Activated CD4-positive, alpha-beta T cell treated with anti-CD3 and anti-CD28 coated beads, Interleukin-2, Interleukin-4, amounts not matched to agents 100 ng/mL and 50 ng/mL, durations not matched to agents 16 hours and 8 hours (primary cell): Measurements from ENCODE around the gene INHA.

Source experiments
- DNase-seq: peaks from one replicate; pipeline ENCODE4 v3.0.0-alpha.2; 2020; ENCODE audit warnings: low spot score

Gene INHA, protein sequence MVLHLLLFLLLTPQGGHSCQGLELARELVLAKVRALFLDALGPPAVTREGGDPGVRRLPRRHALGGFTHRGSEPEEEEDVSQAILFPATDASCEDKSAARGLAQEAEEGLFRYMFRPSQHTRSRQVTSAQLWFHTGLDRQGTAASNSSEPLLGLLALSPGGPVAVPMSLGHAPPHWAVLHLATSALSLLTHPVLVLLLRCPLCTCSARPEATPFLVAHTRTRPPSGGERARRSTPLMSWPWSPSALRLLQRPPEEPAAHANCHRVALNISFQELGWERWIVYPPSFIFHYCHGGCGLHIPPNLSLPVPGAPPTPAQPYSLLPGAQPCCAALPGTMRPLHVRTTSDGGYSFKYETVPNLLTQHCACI

GRCh38 chr2:219572237-219573001, at the start of gene INHA:
TSS of gene INHA (plus strand) at chr2:219572310. CDS start at chr2:219572375, 65 bp downstream.
- DNase-seq, result no peak

- DNase-seq, result no peak
Measured at GRCh38 chr2:219523031-219523671, 49.0 kb upstream of the INHA start.

DNA sequence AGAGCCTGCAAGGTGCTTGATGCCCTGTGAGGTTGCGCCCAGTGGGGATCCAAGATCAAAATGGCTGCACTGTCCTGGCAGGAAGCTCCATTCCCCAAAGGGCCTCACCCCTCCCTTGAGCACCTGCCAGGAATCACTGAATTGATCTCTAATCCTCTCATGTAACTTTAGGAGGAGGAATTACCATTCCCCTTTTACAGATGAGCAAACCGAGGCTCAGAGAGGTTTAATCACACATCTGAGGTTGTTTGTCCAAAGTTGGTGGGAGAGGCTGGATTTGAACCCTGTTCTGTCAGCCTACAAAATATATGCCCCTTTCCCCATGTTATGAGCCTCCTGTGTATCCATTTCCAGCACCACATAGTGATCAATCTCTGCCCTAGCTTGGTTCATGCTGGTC, 47.3 kb upstream of the INHA start:
- DNase-seq, result no peak

- no peak for DNase-seq
Measured at GRCh38 chr2:219525533-219526232, 46.4 kb upstream of the INHA start.

DNA sequence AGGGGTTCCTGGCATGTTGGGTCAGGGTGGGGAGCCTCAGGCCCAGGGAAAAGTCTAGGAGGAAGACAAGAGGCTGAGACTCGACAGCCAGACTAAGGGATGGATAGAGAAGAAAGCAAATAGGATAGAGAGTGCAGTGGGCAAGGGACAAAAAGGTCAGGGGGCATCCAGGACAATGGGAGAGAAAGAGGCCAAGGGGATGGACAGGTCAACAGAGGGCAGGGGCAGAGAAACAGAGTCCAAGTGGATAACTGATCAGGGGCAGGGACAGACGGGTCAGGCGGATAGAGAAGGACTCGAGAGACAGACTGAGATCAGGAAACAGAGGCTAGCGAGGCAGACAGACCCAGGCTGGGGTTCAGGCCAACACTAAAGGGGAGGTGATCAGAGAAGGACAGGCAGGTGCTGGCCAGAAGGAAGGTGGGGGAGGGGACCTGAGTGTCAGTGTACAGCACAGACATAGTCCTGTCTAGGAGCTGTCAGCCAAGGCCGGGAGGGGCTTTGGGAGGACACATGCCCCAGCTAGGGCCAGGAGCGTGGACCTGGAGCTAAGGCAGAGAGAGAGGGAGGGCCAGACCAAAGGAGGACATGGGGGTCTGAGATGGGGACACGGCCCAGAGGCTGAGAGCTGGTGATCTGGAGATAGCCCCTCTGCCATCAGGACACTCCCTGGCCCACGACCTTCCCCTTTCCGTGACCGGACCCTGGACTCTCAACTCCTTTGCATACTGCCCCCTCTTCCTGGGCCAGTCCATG, 45.6 kb upstream of the INHA start:
- no peak for DNase-seq

DNA sequence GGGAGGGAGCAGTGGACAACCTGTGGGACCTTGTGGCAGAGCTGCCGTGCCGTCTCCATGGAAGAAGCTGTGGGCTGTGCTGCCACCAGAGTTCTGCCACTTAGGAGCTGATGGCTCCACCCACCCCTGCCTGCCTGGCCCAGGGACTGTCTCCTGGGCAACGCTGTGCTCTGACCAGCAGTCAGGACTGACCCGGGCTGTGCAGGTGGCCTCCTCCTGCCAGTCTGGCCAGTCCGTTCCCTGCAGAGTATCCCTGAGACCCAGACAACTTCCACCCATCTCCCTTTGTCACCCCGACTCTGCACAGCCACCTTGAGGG, 45.1 kb upstream of the INHA start:
- no peak for DNase-seq

DNA sequence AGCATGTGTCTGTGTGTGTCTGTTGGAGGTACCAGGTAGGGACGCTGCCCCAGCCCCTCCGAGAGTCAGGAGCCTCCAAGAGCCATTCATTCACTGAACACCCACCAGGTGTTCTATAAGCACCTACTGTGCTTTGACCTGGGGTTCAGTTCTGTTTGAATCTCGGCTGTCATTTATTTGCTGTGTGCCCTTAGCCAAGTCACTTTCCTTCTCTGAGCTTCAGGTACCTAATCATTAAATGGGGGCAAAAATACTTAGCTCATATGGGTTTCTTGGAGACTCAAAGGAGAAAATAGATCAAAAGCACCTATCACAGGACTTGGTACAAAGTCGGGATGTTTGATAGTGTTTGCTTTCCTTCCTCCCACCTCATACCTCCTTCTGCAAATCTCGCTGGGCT, 44.6 kb upstream of the INHA start:
- no peak for DNase-seq

GRCh38 chr2:219530048-219530963, 41.8 kb upstream of the INHA start:
- peak; percentile 84 for DNase-seq

GRCh38 chr2:219531639-219532377, 40.3 kb upstream of the INHA start:
- no peak for DNase-seq

- DNase-seq, result no peak
Measured at GRCh38 chr2:219532378-219532649, 39.8 kb upstream of the INHA start.

GRCh38 chr2:219533930-219534661, 38.0 kb upstream of the INHA start:
- DNase-seq, result no peak

DNA sequence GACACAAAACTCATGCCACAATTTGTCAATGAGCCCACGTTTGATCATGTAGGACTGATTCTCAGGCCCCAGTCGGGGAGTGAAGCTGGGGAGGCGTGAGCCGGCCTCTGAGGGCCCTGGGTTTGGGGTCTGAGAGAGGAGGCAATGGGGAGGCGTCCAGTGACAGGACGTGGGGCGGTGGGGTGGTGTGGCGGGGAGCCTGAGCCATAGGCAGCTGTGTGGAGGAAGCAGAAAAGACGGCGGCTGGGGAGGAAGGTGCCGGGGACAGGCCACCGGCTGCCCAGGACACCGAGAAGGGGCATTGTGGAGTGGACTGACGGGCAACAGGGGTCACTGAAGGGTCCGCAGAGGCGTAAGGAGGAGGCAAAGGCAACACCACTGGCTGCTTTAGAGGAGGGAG, 35.7 kb upstream of the INHA start:
- DNase-seq, result no peak

GRCh38 chr2:219536967-219537366, 35.1 kb upstream of the INHA start:
- no peak for DNase-seq

GRCh38 chr2:219537657-219538488, 34.2 kb upstream of the INHA start:
- DNase-seq, result no peak

DNA sequence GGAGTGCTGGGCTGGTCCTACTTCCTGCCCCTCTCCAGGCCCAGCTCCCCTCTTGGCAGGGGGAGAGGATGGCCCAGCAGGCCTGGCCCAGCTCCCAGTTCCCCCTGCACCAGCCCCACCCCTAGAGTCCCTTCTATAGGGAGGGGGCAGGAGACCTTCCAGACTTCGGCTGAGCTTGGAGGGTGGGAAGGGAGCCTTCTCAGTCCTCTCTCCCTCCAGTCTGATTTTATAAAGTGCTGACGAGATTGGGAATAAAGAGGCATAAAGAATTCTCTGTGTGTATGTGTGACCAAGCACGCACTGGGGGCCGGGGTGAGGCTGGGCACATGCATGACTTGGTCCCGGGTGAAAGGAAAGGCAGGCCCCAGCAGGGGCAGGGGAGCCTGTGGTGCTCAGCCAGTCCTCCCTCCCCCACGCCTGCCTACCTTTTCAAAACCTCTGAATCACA, 33.6 kb upstream of the INHA start:
- no peak for DNase-seq

DNA sequence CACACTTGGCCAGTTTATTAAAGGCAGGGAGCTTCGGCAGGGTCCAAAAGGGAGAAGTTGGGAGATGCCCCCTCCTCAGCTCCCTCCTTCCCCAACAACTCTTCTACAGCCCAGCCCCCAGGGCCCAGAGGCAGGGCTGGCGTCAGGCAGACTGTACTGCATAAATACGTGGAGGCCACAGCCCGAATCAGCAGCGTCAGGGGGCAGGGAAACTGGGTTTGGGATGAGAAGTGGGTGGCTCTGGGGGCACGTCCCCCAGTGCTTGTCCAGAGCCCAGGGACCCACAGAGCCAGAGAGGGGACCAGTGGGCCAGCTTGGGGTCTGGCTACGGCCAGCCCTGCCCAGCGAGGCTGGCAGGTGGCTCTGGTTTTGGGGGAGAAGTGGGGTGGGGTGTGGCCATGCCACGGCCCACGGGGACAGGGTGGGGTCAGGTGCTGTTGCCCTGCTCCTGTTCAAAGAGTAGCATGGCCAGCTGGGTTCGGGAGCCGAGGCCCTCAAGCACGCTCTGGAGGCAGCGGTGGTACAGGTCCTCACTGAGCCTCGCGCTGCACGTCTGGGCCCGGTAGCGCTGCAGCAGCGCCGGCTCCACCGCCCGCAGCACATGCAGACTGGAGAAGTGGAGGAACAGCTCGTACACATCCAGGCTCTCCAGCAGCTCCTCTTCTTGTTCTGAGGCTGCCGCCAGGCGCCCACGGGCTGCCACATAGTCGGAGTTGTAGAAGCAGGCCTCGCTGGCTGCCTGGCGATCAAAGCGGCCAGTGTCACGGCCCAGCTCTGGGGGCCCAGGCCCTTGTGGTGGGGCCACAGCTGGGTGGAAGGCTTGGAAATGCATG, 32.9 kb upstream of the INHA start:
- no peak for DNase-seq

DNA sequence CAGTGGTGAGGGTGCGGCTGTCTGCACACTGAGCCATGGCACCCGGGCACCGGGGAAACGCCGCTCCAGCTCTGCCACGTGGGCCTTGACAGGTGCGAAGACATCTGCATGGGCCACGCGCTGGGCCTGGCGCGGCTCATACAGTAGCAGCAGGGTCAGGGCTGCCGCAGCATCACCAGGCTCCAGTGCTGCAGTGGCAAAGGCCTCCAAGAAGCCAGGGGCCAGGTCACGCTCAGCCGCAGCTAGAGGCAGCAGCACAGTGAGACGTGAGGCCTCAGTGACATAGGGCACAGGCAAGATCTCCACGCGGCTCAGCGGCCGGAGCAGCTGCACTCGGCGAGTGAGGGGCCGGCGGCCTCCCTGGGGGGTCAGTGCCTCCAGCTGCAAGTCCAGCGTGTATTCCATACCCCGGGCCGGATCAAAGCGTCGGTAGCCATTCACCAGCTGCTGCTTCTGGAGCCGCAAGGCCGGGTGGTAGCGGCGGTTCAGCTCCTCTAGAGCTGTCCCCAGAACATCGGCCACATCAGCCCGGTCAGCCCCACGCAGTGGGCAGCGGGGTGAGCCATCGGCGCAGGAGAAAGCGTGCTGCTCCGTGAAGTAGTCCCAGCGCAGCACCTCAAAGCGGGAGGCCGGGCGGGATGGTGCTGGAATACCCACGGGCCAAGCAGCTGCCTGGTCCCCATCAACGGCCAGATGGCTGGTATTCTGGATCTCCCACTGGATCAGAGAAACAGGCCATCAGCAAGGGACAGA, 32.0 kb upstream of the INHA start:
- no peak for DNase-seq
